Activated naive CD8-positive, alpha-beta T cell (primary cell): Measurements from ENCODE around the gene RBPJL.
A peak's percentile ranks its signal among the peaks of the same experiment; 100 is the strongest.
"Not testable (repeated sequence)": the region's sequence is repeated elsewhere in the genome, so short reads cannot be mapped to it uniquely, and the experiment has no call there.

Experiments
- H3K27ac Mint-ChIP-seq: one replicate; pipeline ENCODE4 v1.8.0; 2021; ENCODE audit warnings: mixed read lengths
- H3K27me3 Mint-ChIP-seq: one replicate; pipeline ENCODE4 v1.8.0; 2021; ENCODE audit warnings: mixed read lengths
- H3K36me3 Mint-ChIP-seq: one replicate; pipeline ENCODE4 v1.8.0; 2021; ENCODE audit warnings: mixed read lengths
- H3K4me1 Mint-ChIP-seq: one replicate; pipeline ENCODE4 v1.8.0; 2021; ENCODE audit warnings: low read depth, mixed read lengths
- H3K4me3 Mint-ChIP-seq: one replicate; pipeline ENCODE4 v1.8.0; 2021; ENCODE audit warnings: mild to moderate bottlenecking, mixed read lengths
- H3K9me3 Mint-ChIP-seq: one replicate; pipeline ENCODE4 v1.8.0; 2021; ENCODE audit warnings: low read depth, mixed read lengths

Gene RBPJL

GRCh38 chr20:45350217-45350616 lies 43.6 kb downstream of the RBPJL start:
- Mint-ChIP-seq H3K4me3 (no peak overlapping the region), H3K9me3 (no peaks in the 10 kb centered on the region), H3K4me1 (peaks cover 32% of the 10 kb centered on the region), H3K36me3 (no peaks in the 10 kb centered on the region), H3K27me3 (no peaks in the 10 kb centered on the region), H3K27ac (no peak overlapping the region)

- H3K27ac Mint-ChIP-seq, H3K27me3 Mint-ChIP-seq, H3K4me3 Mint-ChIP-seq, H3K36me3 Mint-ChIP-seq, H3K9me3 Mint-ChIP-seq: not testable (repeated sequence)
- peaks cover 37% of the 10 kb centered on the region for H3K4me1 Mint-ChIP-seq
Measured at GRCh38 chr20:45350795-45351194, 44.2 kb downstream of the RBPJL start.

- H3K27ac Mint-ChIP-seq, result no peak overlapping the region
- no peaks in the 10 kb centered on the region for H3K27me3 Mint-ChIP-seq
- no peaks in the 10 kb centered on the region for H3K9me3 Mint-ChIP-seq
- peaks cover 37% of the 10 kb centered on the region for H3K4me1 Mint-ChIP-seq
- no peaks in the 10 kb centered on the region for H3K36me3 Mint-ChIP-seq
- H3K4me3 Mint-ChIP-seq, result no peak overlapping the region
Measured at GRCh38 chr20:45352729-45353128, 46.1 kb downstream of the RBPJL start.

- Mint-ChIP-seq H3K9me3 (no peaks in the 10 kb centered on the region), H3K4me1 (peaks cover 37% of the 10 kb centered on the region), H3K27me3 (no peaks in the 10 kb centered on the region), H3K27ac (peak overlapping the region; percentile 54), H3K4me3 (peak overlapping the region; percentile 73), H3K36me3 (no peaks in the 10 kb centered on the region)
Measured at GRCh38 chr20:45353746-45354145, 47.1 kb downstream of the RBPJL start.

GRCh38 chr20:45354423-45355208 lies 48.0 kb downstream of the RBPJL start:
- H3K27me3 Mint-ChIP-seq, result no peaks in the 10 kb centered on the region
- no peaks in the 10 kb centered on the region for H3K36me3 Mint-ChIP-seq
- peak overlapping the region; percentile 73 for H3K4me3 Mint-ChIP-seq
- H3K27ac Mint-ChIP-seq, result peak overlapping the region; percentile 88
- H3K4me1 Mint-ChIP-seq, result peaks cover 37% of the 10 kb centered on the region
- H3K9me3 Mint-ChIP-seq, result no peaks in the 10 kb centered on the region

GRCh38 chr20:45355209-45356084 lies 48.8 kb downstream of the RBPJL start:
- H3K36me3 Mint-ChIP-seq, result no peaks in the 10 kb centered on the region
- no peaks in the 10 kb centered on the region for H3K9me3 Mint-ChIP-seq
- H3K4me3 Mint-ChIP-seq, result peak overlapping the region; percentile 73
- H3K4me1 Mint-ChIP-seq, result peaks cover 37% of the 10 kb centered on the region
- H3K27ac Mint-ChIP-seq, result peak overlapping the region; percentile 88
- H3K27me3 Mint-ChIP-seq, result no peaks in the 10 kb centered on the region

- no peak overlapping the region for H3K4me3 Mint-ChIP-seq
- H3K4me1 Mint-ChIP-seq, result peaks cover 44% of the 10 kb centered on the region
- no peaks in the 10 kb centered on the region for H3K9me3 Mint-ChIP-seq
- H3K27ac Mint-ChIP-seq, result no peak overlapping the region
- H3K36me3 Mint-ChIP-seq, result no peaks in the 10 kb centered on the region
- no peaks in the 10 kb centered on the region for H3K27me3 Mint-ChIP-seq
Measured at GRCh38 chr20:45358282-45359068, 51.8 kb downstream of the RBPJL start.

GRCh38 chr20:45359069-45359405 lies 52.4 kb downstream of the RBPJL start:
- Mint-ChIP-seq H3K9me3 (no peaks in the 10 kb centered on the region), H3K27me3 (no peaks in the 10 kb centered on the region), H3K36me3 (no peaks in the 10 kb centered on the region), H3K27ac (no peak overlapping the region), H3K4me1 (peaks cover 43% of the 10 kb centered on the region), H3K4me3 (no peak overlapping the region)

- Mint-ChIP-seq H3K27ac (no peak overlapping the region), H3K4me3 (no peak overlapping the region), H3K4me1 (peaks cover 41% of the 10 kb centered on the region), H3K36me3 (no peaks in the 10 kb centered on the region), H3K9me3 (no peaks in the 10 kb centered on the region), H3K27me3 (no peaks in the 10 kb centered on the region)
Measured at GRCh38 chr20:45359406-45360148, 52.9 kb downstream of the RBPJL start.

- H3K36me3 Mint-ChIP-seq, result no peaks in the 10 kb centered on the region
- no peaks in the 10 kb centered on the region for H3K27me3 Mint-ChIP-seq
- no peak overlapping the region for H3K4me3 Mint-ChIP-seq
- peaks cover 41% of the 10 kb centered on the region for H3K4me1 Mint-ChIP-seq
- no peaks in the 10 kb centered on the region for H3K9me3 Mint-ChIP-seq
- H3K27ac Mint-ChIP-seq, result no peak overlapping the region
Measured at GRCh38 chr20:45361793-45362192, 55.2 kb downstream of the RBPJL start.

- Mint-ChIP-seq H3K36me3 (no peaks in the 10 kb centered on the region), H3K4me1 (peaks cover 46% of the 10 kb centered on the region), H3K27me3 (no peaks in the 10 kb centered on the region), H3K4me3 (peak within 1 kb of the TSS; percentile 99), H3K9me3 (no peaks in the 10 kb centered on the region), H3K27ac (peak within 1 kb of the TSS; percentile 98)
Measured at GRCh38 chr20:45362804-45363610, 56.4 kb downstream of the RBPJL start, which contains the start of gene SYS1. Gene SYS1 (plus strand): TSS chr20:45363156. CDS start chr20:45363532, 376 bp downstream.

GRCh38 chr20:45363611-45364492 lies 57.2 kb downstream of the RBPJL start:
- Mint-ChIP-seq H3K27me3 (no peaks in the 10 kb centered on the region), H3K9me3 (no peaks in the 10 kb centered on the region), H3K4me3 (peak overlapping the region; percentile 99), H3K27ac (peak overlapping the region; percentile 98), H3K4me1 (peaks cover 52% of the 10 kb centered on the region), H3K36me3 (peaks cover 4% of the 10 kb centered on the region)

GRCh38 chr20:45365444-45365970 lies 58.9 kb downstream of the RBPJL start:
- peak overlapping the region; percentile 99 for H3K4me3 Mint-ChIP-seq
- no peaks in the 10 kb centered on the region for H3K9me3 Mint-ChIP-seq
- no peaks in the 10 kb centered on the region for H3K27me3 Mint-ChIP-seq
- H3K4me1 Mint-ChIP-seq, result peaks cover 57% of the 10 kb centered on the region
- peak overlapping the region; percentile 54 for H3K27ac Mint-ChIP-seq
- peaks cover 4% of the 10 kb centered on the region for H3K36me3 Mint-ChIP-seq
